Prostate gland (tissue), 2 donors: ENCODE data around the gene LDB2.

Source experiments
- CTCF ChIP-seq, 4 experiments: fragments of 200-600 bp in 2 of 4; fragments of 450-650 bp in 2 of 4; sonication (generic) in 2 of 4; IDR thresholded peaks; 1 replicate in 3 of 4; 2 replicates in 1 of 4; pipeline ENCODE4 v1.5.1; 2016 to 2019; ENCODE audit warnings: antibody characterized with exemption in 4 of 4, mild to moderate bottlenecking in 2 of 4, moderate library complexity in 2 of 4
- POLR2A ChIP-seq: fragments of 450-650 bp; IDR thresholded peaks from one replicate; pipeline ENCODE4 v1.6.1; 2016; ENCODE audit warnings: antibody characterized with exemption, mild to moderate bottlenecking
- POLR2AphosphoS5 ChIP-seq: sonication (generic); formaldehyde crosslinking; IDR thresholded peaks from one replicate; pipeline ENCODE4 v1.6.1; 2017; ENCODE audit warnings: antibody characterized with exemption

- TF ChIP-seq CTCF (IDR thresholded peaks at IDR 0.05), result no peak
- no peak for TF ChIP-seq POLR2A
- no peak for TF ChIP-seq POLR2AphosphoS5
These were observed 431.4 kb downstream of the LDB2 start for GRCh38 chr4:16467061-16467460.
